Tongue (tissue), 2 donors: ENCODE measurements around the gene CEP131. TPM values are rescaled to one million over a fixed set of nuclear protein-coding genes. Genes with fewer than 3 reads are reported as not detected.
"Not testable (repeated sequence)": the region's sequence is repeated elsewhere in the genome, so short reads cannot be mapped to it uniquely, and the experiment has no call there.

Source experiments
- DNase-seq: peaks from one replicate; pipeline ENCODE4 v3.0.0-alpha.2; 2015
- total RNA-seq: library from RNA; depleted of rRNA; stranded (reverse); fragments of >200 nt; gene quantifications from one replicate; pipeline ENCODE4 v1.2.3, GENCODE V29; 2014

The CEP131 gene
- total RNA-seq, 1 donor from 2014 or later: 8.9 TPM

- DNase-seq: no peak
Observed at GRCh38 chr17:81151278-81151677, 71.5 kb downstream of the CEP131 start.

DNA sequence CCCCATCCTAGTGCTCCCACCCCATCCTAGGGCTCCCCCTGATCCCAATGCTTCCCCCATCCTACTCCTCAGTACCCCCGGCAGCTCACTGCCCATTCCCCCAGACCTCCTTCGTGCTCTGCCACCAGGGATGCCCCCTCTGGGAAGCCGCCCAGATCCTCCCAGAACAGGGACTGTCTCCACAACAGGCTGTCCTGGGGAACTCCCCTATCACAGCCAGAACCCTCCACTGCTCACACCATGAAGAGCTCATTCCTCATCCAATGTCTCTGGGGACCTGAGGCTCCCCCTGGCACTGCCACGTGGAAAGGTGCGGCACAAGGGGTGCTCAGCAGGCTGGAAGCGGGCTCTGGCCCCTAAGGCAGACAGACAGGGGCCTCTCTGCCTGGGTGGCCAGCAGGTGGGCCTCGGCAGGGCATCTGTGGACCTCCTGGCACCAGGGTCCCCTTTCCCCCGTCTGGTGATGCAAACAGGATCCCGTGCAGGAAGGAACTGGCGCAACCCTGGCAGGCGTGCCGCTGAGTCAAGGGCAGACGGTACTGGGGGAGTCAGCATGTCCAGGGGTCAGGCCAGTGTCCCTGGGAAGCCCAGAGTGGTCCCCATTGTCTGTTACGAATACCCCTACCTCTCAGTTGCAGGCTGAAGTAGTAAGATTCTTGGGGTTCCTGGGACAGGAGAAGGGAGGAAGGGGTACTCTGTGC is 72.2 kb downstream of the CEP131 start:
- DNase-seq: no peak

DNA sequence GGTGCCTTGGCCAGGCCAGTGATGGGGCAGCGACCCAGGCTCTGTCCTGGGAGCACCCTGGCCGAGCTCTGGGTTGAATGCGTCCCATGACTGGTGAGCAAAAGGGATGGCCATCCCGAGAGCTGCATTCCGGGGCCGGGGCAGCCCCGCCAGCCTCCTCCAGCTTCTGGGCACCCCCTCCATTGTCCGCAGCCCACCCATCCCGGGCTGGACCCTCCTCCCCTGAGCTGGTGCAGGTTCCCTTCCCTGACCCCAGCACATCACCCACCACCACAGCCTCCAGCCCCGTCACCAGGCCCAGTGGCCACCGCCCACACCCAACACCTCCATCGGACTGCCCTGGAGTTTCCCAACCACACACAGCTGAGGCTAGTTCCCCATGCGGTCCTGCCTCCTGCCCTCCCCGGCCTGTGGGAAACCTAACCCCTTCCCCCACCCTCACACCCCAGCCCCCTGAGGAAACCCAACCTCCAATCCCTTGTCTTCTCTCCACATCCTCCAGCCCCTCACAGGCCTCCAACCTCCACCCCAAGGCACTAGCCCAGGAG is 73.7 kb downstream of the CEP131 start:
- no peak for DNase-seq

DNA sequence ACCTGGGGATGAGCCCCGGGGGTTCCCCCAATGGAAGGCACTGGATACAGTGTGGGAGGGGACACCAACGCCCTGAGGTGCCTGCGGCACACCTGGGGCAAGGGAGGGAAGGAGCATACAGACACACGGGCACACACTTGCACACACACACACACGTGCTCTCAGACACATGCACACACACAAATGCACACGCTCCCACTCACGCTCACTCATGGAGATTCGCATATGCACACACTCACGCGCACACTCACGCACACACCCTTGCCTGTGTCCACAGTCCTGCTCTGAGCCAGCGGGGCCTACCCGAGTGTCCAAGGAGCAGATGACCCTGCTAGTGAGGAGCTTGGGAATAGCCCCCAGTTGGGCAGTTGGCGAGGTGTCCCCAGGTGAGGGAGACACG is 74.2 kb downstream of the CEP131 start:
- DNase-seq: no peak

- DNase-seq: no peak
Observed at GRCh38 chr17:81147701-81148100, 75.1 kb downstream of the CEP131 start.

GRCh38 chr17:81146208-81146607 is 76.6 kb downstream of the CEP131 start:
- DNase-seq: not testable (repeated sequence)

GRCh38 chr17:81144423-81144781 is 78.4 kb downstream of the CEP131 start:
- DNase-seq: no peak

DNA sequence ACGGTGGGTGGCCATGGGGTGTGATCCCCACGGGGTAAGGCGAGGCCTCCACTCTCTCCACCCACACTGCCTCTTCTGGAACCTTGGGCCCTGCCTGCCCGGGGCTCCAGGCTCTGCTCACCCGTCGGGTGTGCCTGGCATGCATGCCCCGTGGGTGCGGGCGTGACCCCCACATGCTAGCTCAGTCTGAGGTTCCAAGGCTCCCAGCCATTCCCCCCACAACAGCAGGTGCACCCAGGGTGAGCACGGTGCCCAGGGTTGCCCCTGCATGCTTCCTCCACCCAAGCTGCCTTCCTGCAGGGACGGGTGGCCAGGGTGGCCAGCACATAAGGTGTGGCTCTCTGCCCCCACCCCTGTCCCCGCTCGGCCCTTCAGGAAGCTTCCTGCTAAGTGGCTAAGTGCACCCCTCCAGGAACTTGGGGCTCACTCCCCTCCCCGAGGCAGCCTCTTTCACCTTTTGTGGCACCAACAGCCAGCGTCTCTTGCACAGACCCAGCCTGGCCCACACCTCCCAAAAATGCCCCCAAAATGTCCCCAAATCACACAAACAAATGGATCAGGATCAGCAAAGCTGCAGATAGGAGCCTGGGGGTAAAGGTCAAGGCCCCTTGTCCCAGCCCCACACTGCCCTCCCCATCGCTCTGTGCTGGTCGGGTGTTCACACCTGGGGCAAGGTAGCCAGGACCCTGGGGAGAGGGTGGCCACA is 78.9 kb downstream of the CEP131 start:
- DNase-seq: no peak

- no peak for DNase-seq
Observed at GRCh38 chr17:81143200-81143527, 79.6 kb downstream of the CEP131 start.

DNA sequence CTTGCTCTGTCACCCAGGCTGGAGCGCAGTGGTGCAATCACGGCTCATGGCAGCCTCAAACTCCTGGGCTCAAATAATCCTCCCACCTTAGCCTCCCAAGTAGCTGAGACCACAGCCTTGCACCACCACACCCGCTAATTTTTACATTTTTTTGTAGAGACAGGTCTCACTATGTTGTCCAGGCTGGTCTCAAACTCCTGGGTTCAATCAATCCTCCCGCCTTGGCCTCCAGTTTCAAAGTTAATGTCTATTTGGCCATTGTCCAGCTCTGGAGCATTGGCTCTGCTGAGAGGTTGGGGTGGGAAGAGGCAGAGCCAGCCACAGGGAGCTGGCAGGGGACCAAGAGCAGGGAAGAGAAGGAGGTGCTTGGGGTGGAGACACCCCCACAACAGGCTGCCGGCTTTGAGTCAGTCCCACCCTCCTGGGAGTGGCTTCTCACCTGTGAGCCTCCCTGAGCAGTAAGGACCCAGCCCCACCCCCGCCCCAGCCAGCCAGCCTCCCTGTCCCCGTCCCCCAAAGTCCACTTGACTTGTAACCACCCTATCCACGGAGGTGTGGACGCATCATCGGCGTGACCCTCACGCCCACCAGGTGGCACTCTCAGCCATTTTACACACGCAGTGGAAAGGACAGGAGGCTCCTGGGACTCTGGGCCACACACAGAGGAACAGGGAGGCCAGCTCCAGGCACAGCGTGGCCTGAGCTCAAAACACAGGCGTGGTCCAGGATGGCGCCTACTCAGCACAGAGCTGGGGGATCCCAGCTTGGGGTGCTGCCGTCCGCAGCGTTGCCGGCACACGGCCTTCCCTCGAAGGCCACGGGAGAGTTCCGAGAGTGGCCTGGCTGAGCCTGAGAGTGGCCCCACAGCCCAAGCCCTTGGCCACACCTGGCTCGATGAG is 80.2 kb downstream of the CEP131 start:
- peak; percentile 91 for DNase-seq

GRCh38 chr17:81140695-81141094 is 82.1 kb downstream of the CEP131 start:
- DNase-seq: no peak

- no peak for DNase-seq
Observed at GRCh38 chr17:81140018-81140417, 82.7 kb downstream of the CEP131 start.

Other genes starting within 250 kb of the CEP131 start
- gene CHMP6, start 231.1 kb downstream of the CEP131 start, total RNA-seq: 22.5 TPM
- gene BAIAP2, start 187.8 kb downstream of the CEP131 start, total RNA-seq: 73.9 TPM
- gene PVALEF, start 57.5 kb downstream of the CEP131 start, total RNA-seq: not detected
- gene AATK, start 56.7 kb downstream of the CEP131 start, total RNA-seq: 11.1 TPM
- gene TEPSIN, start 16.1 kb upstream of the CEP131 start, total RNA-seq: 14.6 TPM
- gene NDUFAF8, start 16.4 kb upstream of the CEP131 start, total RNA-seq: 23.7 TPM
- gene SLC38A10, start 72.3 kb upstream of the CEP131 start, total RNA-seq: 52.7 TPM
- 13.7 TPM for gene BAHCC1, start 172.5 kb upstream of the CEP131 start, total RNA-seq